ENCODE results near the gene PIN4. TPM values are rescaled to one million over a fixed set of nuclear protein-coding genes. Genes with fewer than 3 reads are reported as not detected.

Gene PIN4
- total RNA-seq, 3 donors from 2014 or later, result 11.3 to 20.0 (median 12.5) TPM

DNA sequence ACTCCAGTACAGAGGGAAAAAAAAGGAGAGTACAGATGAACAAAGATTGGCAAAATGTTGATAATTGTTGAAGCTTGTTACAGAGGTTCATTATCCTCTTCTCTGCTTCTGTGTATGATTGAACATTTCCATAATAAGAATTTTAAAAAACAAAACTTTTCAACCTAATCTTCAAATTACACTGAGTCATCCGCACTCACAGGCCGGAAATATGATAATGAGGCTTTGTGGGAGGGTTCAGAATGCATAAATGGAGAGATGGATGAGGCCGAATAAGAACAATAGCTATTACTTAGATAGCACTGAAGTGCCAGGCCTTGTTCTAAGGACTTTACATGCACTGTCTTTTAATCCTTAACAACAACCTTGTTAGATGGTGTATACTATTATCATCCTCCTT, 61.9 kb downstream of the PIN4 start:
- Histone ChIP-seq H3K9me3 (no peaks in the 10 kb centered on the region), H3K36me3 (no peaks in the 10 kb centered on the region), H3K27ac (no peak overlapping the region), H3K27me3 (peaks cover 0 to 14% of the 10 kb centered on the region in 2 donors), H3K4me3 (no peak overlapping the region), H3K4me1 (no peaks in the 10 kb centered on the region)
- intact Hi-C loops (cut with DNase I; ENCODE audit: low total_unique reads), result no loop called here
- DNase-seq (ENCODE audit: low spot score in 2 of 2), result no peak
- TF ChIP-seq POLR2AphosphoS5 (IDR thresholded peaks at IDR 0.05), result no peak
- TF ChIP-seq, protein P1, sequence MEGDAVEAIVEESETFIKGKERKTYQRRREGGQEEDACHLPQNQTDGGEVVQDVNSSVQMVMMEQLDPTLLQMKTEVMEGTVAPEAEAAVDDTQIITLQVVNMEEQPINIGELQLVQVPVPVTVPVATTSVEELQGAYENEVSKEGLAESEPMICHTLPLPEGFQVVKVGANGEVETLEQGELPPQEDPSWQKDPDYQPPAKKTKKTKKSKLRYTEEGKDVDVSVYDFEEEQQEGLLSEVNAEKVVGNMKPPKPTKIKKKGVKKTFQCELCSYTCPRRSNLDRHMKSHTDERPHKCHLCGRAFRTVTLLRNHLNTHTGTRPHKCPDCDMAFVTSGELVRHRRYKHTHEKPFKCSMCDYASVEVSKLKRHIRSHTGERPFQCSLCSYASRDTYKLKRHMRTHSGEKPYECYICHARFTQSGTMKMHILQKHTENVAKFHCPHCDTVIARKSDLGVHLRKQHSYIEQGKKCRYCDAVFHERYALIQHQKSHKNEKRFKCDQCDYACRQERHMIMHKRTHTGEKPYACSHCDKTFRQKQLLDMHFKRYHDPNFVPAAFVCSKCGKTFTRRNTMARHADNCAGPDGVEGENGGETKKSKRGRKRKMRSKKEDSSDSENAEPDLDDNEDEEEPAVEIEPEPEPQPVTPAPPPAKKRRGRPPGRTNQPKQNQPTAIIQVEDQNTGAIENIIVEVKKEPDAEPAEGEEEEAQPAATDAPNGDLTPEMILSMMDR (IDR thresholded peaks at IDR 0.05), result no peak
- no peak for TF ChIP-seq POLR2A (IDR thresholded peaks at IDR 0.05)

DNA sequence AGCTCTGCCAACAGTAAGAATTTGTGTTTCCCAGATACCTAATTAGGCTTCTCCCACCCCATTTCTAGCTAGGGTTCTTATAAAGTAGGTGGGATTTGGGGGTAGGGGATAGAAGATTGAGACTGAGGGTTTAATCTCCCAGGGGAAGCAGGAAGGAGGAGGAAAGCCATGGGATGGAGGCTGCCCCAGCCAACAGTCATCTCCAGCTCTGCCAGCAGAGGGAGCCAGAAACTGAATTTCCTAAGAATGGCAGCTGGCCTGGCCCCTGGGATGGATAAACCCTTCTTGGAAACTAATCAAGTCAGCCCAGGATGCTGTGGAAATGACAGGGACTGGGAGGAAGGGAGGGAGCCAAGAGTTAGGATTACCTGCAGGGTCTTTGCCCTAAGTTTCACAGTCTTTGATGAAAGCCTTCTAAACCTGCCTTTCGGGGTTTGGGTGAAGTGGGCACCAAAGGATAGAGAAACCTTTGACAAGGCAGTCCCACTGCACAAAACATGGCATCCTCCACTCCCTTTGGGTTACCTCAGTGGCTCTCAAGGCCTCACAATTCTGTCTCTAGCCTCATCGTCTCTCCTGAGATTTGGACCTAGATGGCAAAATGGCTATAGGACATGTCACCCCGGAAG, 64.0 kb downstream of the PIN4 start:
- H3K4me1 ChIP-seq, result no peaks in the 10 kb centered on the region
- H3K27ac ChIP-seq, result no peak overlapping the region
- H3K4me3 ChIP-seq, result no peak overlapping the region
- H3K27me3 ChIP-seq, result peaks cover 0 to 14% of the 10 kb centered on the region in 2 donors
- H3K9me3 ChIP-seq, result no peaks in the 10 kb centered on the region
- DNase-seq (ENCODE audit: low spot score in 2 of 2), result peak in 1 of 2 donors; percentile 26
- intact Hi-C loops (cut with DNase I; ENCODE audit: low total_unique reads), result no loop called here
- TF ChIP-seq, protein P1 (IDR thresholded peaks at IDR 0.05), result peak; percentile 27 to 61 (median 34)
- TF ChIP-seq POLR2AphosphoS5 (IDR thresholded peaks at IDR 0.05), result no peak
- no peaks in the 10 kb centered on the region for H3K36me3 ChIP-seq

DNA sequence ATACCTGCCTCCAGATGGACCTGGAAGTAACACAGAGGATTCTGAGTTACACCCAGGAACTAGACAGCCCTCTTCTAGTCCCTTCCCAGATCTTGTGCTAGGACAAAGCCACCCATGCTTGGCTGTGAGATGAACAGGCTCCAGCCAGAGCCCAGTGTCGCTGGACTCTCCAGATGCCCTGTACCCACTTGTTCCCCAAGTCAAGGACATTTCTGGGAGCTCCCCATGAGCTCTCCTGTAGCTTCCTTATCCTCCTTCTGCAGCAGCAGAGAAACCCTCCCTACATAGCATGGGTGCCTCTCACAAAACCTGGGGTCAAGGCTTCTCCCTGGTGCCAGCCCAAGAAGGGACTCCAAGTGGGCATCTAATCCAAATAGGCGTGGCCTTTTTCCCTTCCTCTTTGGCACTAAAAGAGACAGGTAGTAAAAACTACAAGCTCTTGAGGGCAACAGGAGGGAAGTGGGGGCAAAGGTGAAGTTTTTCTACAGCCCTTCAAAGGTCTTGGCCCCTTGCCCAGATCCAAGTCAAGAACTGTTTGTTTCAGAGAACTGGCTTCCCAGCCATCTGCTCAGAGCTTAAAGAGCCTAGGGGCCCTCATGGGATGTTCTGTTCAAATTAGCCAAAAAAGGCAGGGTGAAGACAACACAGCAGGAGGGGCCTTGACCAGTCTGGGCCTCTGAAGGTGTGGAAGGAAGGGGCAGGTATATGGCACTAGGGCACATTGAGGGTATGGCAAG, 65.8 kb downstream of the PIN4 start:
- TF ChIP-seq, protein P1 (IDR thresholded peaks at IDR 0.05), result no peak
- no peak for TF ChIP-seq POLR2AphosphoS5 (IDR thresholded peaks at IDR 0.05)
- TF ChIP-seq POLR2A (IDR thresholded peaks at IDR 0.05), result no peak
- no peaks in the 10 kb centered on the region for H3K9me3 ChIP-seq
- H3K4me3 ChIP-seq, result no peak overlapping the region
- no peak for DNase-seq (ENCODE audit: low spot score in 2 of 2)
- H3K27me3 ChIP-seq, result peaks cover 0 to 14% of the 10 kb centered on the region in 2 donors
- intact Hi-C loops (cut with DNase I; ENCODE audit: low total_unique reads), result no loop called here
- H3K36me3 ChIP-seq, result no peaks in the 10 kb centered on the region
- H3K27ac ChIP-seq, result no peak overlapping the region
- no peaks in the 10 kb centered on the region for H3K4me1 ChIP-seq

Other genes with a start within 250 kb of the PIN4 start
- 1 to 10 TPM; 3.3 to 5.0 (median 5.0) TPM for gene RTL5, start 49.8 kb upstream of the PIN4 start, total RNA-seq
- gene ERCC6L, start 57.3 kb downstream of the PIN4 start, total RNA-seq, result under 1 TPM in 2 of 3 donors, not detected in 1; 0.15 to 0.33 TPM
- 1,000 to 10,000 TPM in 2 of 3 donors, 100 to 1,000 TPM in 1; 849 to 1,764 (median 1,655) TPM for gene RPS4X, start 95.5 kb downstream of the PIN4 start, total RNA-seq
- gene CITED1, start 124.2 kb downstream of the PIN4 start, total RNA-seq, result 10 to 100 TPM in 2 of 3 donors, under 1 TPM in 1; 0.32 to 28.2 (median 24.6) TPM